AG10803 (cell line): ENCODE results near the gene SVIP.

Experiments used
- DNase-seq: peaks from one replicate; pipeline ENCODE4 v3.0.0; 2010; ENCODE audit warnings: low read depth
- H3K4me3 ChIP-seq: 2 replicates; pipeline ENCODE4 v1.5.1; 2011; ENCODE audit warnings: mild to moderate bottlenecking, low read length, control low read depth
- CTCF ChIP-seq: conservative IDR thresholded peaks from 2 replicates; pipeline ENCODE4 v1.5.1; 2011; ENCODE audit warnings: mild to moderate bottlenecking, low read length, control low read depth, inconsistent platforms

SVIP gene

GRCh38 chr11:22779850-22780249 is 49.8 kb downstream of the SVIP start:
- TF ChIP-seq CTCF = no peak
- no peak overlapping the region for H3K4me3 ChIP-seq
- no peak for DNase-seq

GRCh38 chr11:22778642-22779041 is 51.0 kb downstream of the SVIP start:
- no peak for DNase-seq
- TF ChIP-seq CTCF = no peak
- H3K4me3 ChIP-seq = no peak overlapping the region

- no peak for DNase-seq
- no peak overlapping the region for H3K4me3 ChIP-seq
- TF ChIP-seq CTCF = no peak
These were observed 54.4 kb downstream of the SVIP start for GRCh38 chr11:22775248-22775647.

- no peak for TF ChIP-seq CTCF
These were observed 54.9 kb downstream of the SVIP start for GRCh38 chr11:22774716-22775115.

GRCh38 chr11:22769081-22769480 is 60.5 kb downstream of the SVIP start:
- no peak for TF ChIP-seq CTCF
- DNase-seq = no peak

More at GRCh38 chr11:22774716-22775115, 54.9 kb downstream of the SVIP start:
- H3K4me3 ChIP-seq = no peak overlapping the region
- DNase-seq = no peak

More at GRCh38 chr11:22769081-22769480, 60.5 kb downstream of the SVIP start:
- no peak overlapping the region for H3K4me3 ChIP-seq
